Skeletal muscle cell (primary cell): ENCODE results near the gene NUSAP1.
"Not testable (repeated sequence)": the region's sequence is repeated elsewhere in the genome, so short reads cannot be mapped to it uniquely, and the experiment has no call there.

Experiments used
- DNase-seq: peaks from one replicate; pipeline ENCODE4 v3.0.0-alpha.2; 2010; ENCODE audit warnings: low read depth
- H3K4me3 ChIP-seq: 2 replicates; pipeline ENCODE4 v1.5.1; 2011; ENCODE audit warnings: low read depth, mild to moderate bottlenecking, control low read depth, low read length, moderate library complexity

The NUSAP1 gene

GRCh38 chr15:41401904-41402267 is 69.2 kb downstream of the NUSAP1 start:
- peak overlapping the region; percentile 90 for H3K4me3 ChIP-seq
- no peak for DNase-seq

DNA sequence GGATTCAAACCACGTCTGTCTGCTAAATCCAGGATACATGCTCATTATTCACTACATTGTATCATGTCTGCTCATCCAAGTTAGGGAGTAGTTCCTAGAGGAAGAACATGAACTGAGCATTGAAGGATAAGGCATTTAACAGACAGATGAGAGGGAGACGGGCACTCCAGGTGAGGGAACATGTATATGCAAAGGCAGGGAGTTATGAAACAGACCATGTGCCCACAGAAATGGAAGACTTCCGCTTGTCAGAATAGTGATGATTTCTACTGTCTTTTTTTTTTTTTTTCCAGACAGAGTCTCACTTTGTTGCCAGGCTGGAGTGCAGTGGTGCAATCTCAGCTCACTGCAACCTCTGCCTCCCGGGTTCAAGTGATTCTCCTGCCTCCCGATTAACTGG is 74.7 kb downstream of the NUSAP1 start:
- H3K4me3 ChIP-seq: no peak overlapping the region
- no peak for DNase-seq

DNA sequence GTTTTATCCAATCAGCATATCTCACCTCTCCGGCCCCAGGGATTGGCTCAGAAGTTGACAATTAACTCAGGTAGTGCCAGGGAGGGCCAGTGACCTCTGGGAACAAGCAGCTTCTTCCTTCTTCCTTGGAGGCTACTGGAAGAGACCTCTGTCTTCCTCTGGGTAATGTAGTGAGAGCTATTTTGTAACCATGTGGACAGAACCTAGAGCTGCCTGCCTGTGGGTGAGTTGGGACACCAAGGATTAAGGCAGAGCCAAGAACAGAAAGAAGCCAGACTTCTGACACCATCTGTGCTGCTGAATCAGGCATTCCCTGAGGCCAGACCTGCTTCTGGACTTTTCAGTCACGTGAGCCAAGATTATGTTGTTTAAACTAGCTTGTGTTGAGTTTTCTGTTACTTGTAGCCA is 75.6 kb downstream of the NUSAP1 start:
- no peak overlapping the region for H3K4me3 ChIP-seq

GRCh38 chr15:41411031-41411430 is 78.3 kb downstream of the NUSAP1 start:
- H3K4me3 ChIP-seq: no peak overlapping the region
- DNase-seq: no peak

More for the DNA sequence above, 75.6 kb downstream of the NUSAP1 start:
- DNase-seq: peak; percentile 30

DNA sequence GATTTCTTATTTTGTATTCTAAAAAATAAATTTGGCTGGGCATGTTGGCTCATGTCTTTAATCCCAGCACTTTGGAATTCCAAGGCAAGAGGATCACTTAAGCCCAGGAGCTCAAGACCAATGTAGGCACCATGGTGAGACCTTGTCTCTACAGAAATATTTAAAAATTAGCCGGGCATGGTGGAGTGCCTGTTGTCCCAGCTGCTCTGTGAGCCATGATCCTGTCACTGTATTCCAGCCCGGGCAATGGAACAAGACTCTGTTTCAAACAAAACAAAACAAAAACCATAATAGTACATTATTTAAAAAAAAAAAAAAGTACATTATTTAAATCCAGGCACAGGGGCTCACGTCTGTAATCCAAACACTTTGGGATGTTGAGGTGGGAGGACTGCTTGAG is 78.8 kb downstream of the NUSAP1 start:
- no peak for DNase-seq
- H3K4me3 ChIP-seq: no peak overlapping the region

DNA sequence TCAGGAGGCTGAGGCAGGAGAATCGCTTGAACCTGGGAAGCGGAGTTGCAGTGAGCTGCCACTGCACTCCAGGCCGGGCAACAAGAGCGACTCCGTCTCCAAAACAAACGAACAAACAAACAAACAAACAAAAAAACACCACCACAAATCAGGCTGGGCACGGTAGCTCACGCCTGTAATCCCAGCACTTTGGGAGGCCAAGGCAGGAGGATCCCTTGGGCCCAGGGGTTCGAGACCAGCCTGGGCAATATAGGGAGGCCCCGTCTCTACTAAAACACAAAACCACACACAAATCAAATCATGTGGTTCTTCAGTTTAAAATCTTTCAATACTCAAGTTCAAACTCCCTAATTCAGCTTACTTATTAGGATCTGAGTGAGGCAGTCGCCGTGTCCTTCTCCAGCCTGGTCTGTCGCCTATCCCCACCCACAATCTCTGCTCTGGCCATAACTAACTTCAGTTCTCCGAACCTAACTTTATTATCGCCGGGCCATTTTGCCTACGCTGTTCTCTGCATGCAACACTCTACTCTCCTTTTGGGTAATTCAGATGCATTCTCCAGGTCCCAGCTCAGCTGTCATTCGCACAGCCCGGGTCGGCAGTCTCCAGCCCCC is 83.6 kb downstream of the NUSAP1 start:
- H3K4me3 ChIP-seq: peak overlapping the region; percentile 92
- DNase-seq: no peak

DNA sequence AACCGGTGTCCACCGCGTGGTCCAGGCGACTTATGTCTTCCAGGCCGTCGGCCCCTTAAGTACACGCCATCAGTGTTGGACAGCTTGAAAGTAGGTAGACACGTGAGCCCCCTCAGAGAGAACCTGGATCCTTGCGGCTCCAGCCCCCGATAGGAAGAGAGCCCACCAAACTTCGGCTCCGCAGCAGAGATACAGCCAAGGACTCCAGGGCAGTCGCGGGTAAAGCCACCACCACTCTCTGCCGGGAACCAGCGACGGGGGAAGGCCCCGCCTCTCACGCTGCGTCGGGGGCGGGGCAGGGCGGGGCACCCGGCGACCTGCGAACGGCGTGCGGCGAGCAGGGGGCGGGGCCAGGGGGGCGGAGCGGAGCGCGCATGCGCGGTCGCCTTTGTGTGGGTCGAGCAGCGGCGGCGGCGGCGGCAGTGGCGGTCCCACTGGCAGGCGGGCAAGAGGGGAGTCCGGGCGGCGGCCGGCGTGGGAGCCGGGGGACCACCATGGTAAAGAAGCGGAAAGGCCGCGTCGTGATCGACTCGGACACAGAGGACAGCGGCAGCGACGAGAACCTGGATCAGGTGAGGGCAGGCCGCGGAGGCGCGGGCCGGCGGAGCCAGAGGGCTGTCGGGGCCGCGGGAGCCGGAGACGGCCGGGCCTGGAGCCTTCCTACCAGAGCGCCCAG is 84.2 kb downstream of the NUSAP1 start, which contains the start of gene RTF1:
RTF1 (plus strand) TSS at position 354 of the 676 bp plus-strand sequence; CDS start at position 375, 21 bp downstream.
- H3K4me3 ChIP-seq: peak within 1 kb of the TSS; percentile 92
- peak; percentile 56 for DNase-seq

- peak overlapping the region; percentile 92 for H3K4me3 ChIP-seq
- DNase-seq: no peak
Measured at GRCh38 chr15:41417418-41418195, 84.9 kb downstream of the NUSAP1 start.

DNA sequence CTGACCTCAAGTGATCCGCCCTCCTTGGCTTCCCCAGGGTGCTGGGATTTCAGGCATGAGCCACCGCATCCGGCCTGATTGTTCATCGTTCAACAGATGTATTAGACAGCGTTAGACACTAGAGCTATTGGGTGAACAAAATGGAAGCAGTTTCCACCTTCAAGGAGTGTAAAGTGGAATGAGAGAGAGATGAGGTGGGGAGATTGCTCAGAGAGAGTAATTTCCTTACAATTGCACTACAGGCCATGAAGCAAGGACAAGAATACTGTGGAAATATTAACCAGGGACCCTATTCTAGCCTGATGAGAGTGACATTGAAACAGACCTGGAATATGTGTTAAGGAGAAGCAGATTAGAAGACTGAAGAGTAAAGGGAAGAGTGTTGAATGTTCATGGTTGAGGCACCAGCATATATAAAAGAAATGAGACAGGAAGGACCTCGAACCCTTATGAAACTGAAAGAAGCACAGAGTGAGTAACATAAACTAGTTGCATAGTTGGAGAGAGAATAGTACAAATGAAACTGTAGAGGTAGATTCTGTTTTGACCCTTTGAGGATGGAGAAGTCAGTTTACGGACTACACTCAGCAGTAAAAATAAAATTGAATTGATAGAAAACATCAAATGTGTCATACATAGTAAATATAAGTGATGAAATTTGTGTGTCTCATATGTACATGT is 91.4 kb downstream of the NUSAP1 start:
- no peak for DNase-seq
- no peak overlapping the region for H3K4me3 ChIP-seq

GRCh38 chr15:41424809-41425208 is 92.1 kb downstream of the NUSAP1 start:
- no peak overlapping the region for H3K4me3 ChIP-seq
- DNase-seq: no peak

DNA sequence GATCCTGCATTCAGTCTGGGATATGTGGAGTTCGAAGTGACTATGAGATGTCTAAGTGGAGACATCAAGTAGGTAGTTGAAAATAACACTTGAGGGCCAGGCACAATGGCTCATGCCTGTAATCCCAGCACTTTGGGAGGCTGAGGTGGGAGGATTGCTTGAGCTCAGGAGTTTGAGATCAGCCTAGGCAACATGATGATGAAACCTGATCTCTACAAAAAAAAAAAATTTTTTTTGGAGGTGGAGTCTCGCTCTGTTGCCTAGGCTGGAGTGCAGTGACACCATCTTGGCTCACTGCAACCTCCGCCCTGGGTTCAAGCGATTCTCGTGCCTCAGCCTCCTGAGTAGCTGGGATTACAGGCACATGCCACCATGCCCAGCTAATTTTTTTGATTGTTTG is 93.2 kb downstream of the NUSAP1 start:
- DNase-seq, H3K4me3 ChIP-seq: not testable (repeated sequence)

- DNase-seq: no peak
- H3K4me3 ChIP-seq: no peak overlapping the region
Measured at GRCh38 chr15:41429003-41429890, 96.6 kb downstream of the NUSAP1 start.
